NCI-H748 treated with DMSO at 0.1 percent for 48 hours (cell line): ENCODE results near the gene UFC1.
A peak's percentile ranks its signal among the peaks of the same experiment; 100 is the strongest.

Experiments used
- DNase-seq: peaks from one replicate; lab custom pipeline; 2025; lab: John Stamatoyannopoulos, UW

The UFC1 gene

GRCh38 chr1:161193561-161194235 lies 39.9 kb downstream of the UFC1 start:
- DNase-seq, result no peak

GRCh38 chr1:161195171-161195570 lies 41.4 kb downstream of the UFC1 start:
- no peak for DNase-seq

GRCh38 chr1:161196111-161196510 lies 42.3 kb downstream of the UFC1 start:
- no peak for DNase-seq

- no peak for DNase-seq
These were observed 43.0 kb downstream of the UFC1 start for GRCh38 chr1:161196521-161197451.

GRCh38 chr1:161197560-161198193 lies 43.9 kb downstream of the UFC1 start:
- no peak for DNase-seq

- no peak for DNase-seq
These were observed 44.6 kb downstream of the UFC1 start for GRCh38 chr1:161198194-161198896.

GRCh38 chr1:161198897-161199431 lies 45.2 kb downstream of the UFC1 start, which contains the start of gene ADAMTS4:
Gene ADAMTS4 (minus strand): TSS chr1:161199054. CDS start chr1:161198627, 427 bp downstream.
- DNase-seq, result no peak

- no peak for DNase-seq
These were observed 45.8 kb downstream of the UFC1 start for GRCh38 chr1:161199506-161200139.

- DNase-seq, result no peak
These were observed 46.7 kb downstream of the UFC1 start for GRCh38 chr1:161200421-161200991.

- DNase-seq, result no peak
These were observed 47.4 kb downstream of the UFC1 start for GRCh38 chr1:161200992-161201835.

GRCh38 chr1:161201836-161202712 lies 48.3 kb downstream of the UFC1 start, which contains the start of gene NDUFS2:
Gene NDUFS2 (plus strand): TSS chr1:161202367. CDS start chr1:161202386, 19 bp downstream.
- DNase-seq, result peak; percentile 97

- no peak for DNase-seq
These were observed 52.8 kb downstream of the UFC1 start for GRCh38 chr1:161206411-161207140.

- DNase-seq, result no peak
These were observed 53.4 kb downstream of the UFC1 start for GRCh38 chr1:161207173-161207572.
